HG03045 (cell line): Measurements from ENCODE around the gene THSD4.
A peak's percentile ranks its signal among the peaks of the same experiment; 100 is the strongest.

Experiments used
- ATAC-seq: cut with Tn5 transposase; IDR thresholded peaks from one replicate; pipeline ENCODE4 v1.9.1; 2021; ENCODE audit warnings: mild to moderate bottlenecking, moderate library complexity; ENCODE audit not compliant: unreplicated experiment

Gene THSD4

DNA sequence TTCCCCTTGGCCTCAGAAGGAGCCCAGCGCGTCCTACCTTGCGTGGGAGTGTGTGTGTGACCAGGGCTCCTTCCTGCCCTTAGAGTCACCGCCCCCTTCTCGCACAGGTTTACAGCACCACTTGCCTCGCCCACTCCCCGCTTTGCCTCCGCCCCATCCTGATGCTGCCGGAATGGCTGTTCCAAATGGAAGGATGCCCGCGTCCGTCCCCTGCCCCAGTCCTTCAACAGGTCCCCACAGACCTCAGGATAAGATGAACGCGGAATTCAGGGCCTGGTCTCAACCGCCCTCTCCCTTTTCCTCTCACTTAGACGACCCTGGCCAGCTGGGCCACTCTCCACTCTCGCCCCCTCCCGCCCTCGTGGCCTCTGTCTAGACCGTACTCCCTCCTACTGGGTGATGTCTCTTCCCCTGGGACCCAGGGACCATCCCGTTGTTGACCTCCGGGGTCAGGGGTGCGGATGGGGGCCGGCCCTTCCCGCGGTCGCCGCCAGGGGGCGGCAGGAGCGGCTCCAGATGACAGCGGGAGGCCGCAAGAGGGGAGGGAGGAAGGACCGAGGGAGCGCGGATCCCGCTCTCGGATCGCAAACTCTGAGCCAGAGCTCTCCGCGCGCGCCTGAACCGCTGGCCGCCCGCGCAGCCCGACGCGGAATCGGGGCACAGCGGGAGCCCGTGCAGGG lies at the start of gene THSD4:
Gene THSD4 (plus strand): TSS at position 585 of the 680 bp plus-strand sequence.
- peak; percentile 71 for ATAC-seq

DNA sequence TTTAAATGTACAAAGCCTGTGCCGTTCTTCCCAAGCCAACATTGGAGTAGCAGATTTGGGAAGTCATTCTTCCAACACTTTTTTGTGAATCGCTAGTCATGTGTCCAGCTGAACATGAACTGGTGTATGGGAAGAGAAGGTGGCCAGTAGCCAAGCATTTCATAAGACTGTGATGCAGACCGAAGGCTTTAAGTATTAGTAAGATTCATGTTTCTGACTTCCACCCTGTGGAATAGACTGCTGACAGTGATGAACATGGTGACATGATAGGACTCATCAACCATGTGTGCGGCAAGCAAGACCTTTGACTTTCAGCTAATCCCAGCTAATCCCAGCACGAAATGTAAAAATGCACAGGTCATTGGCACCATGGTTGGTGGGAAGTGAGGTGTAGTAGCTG lies 48.3 kb upstream of the THSD4 start:
- no peak for ATAC-seq

DNA sequence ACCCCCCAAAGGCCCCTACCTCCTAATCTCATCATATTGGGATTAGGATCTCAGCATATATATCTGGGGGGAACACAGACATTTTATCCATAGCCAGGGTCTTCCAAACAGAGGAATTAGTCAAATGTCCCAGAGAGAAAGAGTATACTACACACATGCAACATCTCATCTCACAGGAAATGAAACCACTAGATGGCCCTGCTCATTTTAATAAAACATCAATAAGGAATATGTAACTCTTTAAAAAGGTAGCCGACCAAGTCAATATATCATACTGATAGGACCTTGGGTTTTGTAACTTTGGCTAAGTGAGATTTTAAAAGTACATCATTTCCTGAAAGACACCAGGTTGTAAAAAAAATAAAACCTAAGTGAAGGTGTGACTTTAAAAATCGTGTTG lies 45.6 kb upstream of the THSD4 start:
- no peak for ATAC-seq

DNA sequence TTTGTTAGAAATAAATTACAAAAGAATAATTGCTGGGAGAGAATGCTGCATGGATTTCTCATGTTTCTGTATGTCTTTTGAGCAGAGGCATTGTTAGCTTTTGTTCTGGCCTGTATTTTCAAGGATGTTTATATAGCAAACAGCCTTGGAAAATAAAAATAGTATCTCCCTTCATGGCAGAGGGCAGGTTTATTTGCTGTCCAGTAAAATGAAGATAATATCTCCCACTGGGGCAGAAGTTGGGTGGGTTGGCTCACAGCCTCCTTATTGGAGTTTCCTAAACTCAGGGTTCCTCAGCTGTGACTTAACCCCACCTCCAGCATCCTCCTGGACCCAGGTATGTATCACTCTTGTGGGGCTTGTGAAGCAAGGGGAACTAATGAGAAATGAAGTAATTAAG lies 43.7 kb upstream of the THSD4 start:
- ATAC-seq: no peak

DNA sequence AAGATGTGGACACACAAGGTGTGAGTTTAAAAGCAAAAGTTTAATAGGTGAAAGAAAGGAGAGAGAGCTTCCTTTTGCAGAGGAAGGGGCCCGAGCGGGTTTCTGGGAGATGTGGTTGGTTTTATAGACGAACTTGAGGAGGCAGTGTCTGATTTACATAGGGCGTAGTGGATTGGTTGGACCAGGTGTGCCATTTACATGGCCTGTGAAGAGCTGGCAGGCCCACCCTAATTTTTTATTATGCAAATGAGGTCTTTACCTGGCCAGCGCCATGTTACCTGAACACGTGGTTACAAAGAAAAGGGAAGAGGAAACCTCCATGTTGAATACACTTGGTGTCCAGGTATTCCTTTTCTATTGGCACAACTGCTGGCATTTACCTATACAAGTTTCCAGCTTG lies 42.8 kb upstream of the THSD4 start:
- ATAC-seq: no peak

DNA sequence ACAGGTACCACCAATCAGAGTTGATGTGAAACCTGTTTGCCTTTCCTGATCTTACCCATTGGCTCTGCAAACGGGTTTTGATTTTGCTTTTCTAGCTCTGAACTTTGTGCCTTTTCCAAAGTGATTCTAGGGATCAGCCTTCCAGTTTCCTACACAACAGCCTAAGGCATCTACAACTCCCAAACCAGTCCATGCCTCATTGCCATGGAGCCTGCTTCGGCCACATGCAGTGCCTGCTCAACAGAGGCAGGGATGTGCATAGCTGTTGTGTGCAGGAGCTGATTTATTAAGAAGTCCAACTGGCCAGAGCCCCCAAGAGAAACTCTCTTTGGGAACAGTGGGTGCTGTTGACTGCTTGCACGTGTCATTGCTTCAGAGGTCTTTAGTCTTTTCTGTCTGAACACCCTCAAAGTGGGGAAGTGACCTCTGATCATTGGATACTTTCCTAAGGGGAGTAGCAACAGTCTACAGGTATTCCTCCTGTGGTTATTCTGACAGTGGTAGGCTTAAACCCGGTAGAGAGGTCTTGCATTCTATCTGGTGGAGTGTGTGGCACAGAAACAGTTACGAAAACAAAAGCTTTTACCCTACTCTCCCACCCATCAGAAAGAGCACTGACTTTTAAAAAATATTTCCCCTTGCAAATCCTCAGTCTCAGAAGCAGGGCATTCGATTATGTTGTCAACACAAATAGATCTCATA lies 36.6 kb upstream of the THSD4 start:
- no peak for ATAC-seq

DNA sequence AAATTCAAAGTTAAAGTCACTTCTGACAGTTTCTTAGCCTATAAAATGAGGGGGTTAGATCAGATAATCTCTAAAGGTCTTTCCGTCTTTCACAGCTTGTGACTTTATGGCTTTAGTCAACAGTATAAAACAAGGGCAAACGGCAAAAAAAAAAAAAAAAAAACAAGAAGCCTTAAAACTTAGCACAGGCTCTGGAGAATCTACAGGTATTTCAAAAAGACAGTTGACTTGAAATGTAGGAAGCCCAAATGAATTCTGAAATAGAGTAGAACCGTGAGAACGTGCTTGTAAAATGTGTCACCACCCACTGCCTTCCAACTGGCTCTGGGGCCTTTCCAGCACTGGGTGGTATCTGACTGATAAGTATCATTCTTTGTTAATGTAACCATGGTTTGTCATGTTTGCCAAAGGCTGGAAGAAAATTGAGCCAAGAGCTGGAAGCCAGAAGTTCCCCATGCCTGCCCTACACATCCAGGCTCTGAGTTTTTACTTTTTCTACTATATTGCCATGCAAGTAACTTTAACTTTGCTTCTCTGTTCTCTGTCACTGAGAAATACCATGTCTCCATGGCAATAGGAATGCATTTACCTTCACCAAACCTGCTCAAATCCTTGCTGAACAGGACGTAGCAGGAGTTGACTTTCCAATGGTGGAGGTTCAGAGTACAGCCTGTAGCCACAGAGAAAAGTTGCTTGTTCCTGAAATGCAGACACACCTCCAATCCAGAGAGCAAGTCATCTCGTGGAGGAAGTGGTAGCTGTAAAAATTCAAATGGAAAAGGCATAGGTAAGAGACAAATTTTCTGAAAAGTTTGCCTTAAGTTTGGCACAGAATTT lies 35.8 kb upstream of the THSD4 start:
- no peak for ATAC-seq

DNA sequence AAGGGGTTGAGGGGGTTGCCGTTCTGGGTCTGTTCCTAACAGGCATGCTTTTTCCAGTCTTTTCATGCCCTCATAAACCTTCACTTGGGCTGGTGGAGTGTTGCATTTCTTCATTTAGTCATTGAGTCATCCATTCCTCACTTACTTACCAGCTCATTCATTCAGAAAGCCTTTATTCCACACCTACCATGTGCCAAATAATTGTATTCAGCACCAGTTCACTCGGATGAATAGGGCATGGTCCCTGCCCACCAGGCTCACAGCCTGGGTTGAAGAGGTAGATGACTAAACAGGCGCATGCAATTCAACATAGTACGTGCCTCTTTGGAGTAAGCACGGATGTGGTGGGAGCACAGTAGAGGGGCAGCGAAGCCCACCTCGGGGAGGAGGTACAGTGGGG lies 35.1 kb upstream of the THSD4 start:
- ATAC-seq: no peak

DNA sequence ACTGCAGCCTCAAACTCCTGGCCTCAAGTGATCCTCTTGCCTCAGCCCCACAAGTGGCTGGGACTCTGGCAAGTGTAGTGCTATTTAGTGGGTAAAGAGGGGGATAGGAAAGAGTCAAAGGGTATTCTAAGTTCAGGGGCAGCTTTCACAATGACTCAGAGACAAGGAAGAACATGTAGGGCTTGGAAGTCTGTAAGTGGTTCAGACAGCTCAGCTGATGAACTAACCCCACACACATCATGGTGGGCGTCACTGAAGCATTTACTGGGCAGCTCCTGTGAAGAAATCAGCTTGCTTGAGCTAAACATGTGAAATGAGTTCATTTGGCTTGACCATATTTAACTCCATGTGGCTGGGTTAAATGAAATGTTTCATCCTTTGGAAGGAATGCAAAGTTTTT lies 34.6 kb upstream of the THSD4 start:
- ATAC-seq: no peak

DNA sequence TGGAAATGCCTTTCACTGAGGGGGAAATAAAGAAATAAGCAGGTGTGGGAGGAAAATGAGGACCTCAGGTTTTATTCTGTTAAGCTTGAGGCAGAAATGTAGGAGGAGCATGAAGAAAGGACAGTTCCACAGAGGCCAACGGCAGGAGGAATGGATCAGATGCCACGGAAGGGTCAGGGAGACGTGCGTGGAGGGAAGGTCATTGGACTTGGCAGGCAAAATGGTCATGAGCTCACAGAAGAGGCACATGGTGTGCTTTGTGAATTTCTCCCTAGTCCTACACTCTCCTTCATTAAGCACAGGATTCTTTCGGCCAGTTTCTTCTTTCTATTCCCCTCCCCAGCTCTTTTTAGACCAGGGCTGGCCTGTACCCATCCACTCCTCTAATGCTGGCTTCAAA lies 32.5 kb upstream of the THSD4 start:
- no peak for ATAC-seq

DNA sequence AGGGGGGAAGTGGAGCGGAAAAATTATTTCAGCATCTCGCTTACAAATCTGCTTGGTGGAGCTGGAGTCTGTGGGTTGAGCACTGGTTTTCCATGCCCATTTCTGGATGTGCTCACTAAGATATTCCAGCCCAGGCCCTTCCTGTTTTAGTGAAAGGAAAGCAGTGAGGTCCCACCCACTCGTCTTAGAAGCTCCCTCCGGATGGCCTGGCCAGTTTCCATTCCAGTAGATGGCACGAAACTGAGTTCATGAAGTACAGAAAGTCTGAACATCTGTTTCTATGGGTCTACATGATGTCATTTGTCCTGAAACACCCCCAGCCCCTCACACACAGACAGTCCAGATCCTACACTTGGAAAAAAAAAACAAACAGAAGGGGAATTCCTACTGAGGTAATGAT lies 31.9 kb upstream of the THSD4 start:
- no peak for ATAC-seq

DNA sequence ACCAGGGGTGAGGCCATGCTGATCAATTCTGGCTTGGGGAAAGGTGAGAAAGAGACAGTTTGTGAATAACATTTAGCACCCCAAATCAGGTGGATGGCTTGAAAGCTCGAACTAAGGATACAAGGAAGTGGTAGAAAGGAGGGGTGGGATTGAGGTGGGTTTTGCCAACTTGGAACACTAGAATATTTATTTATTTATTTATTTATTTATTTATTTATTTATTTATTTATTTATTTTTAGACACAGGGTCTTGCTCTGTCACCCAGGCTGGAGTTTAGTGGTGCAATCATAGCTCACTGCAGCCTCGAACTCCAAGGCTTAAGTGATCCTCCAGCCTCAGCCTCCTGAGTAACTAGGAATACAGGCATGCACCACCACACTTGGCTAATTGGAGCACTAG lies 31.0 kb upstream of the THSD4 start:
- ATAC-seq: no peak

DNA sequence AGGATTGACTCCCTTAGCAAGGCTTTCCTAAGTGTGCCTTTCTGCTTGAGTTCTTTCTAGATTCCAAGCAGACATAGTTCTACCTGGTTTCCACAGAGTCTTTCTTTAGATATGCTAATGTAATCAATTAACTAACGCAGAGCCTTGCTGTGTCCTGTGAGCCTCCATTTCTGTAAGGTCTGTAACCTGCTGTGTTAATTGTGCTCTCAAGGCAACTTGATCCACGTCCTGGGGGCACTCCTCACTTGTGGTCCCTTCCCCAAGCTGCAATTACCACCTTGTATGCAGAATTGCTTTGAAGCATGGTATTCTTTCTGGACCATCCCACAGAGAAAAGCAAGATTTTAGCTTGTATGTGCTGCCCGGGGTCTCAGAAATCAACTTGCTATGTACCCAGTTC lies 29.5 kb upstream of the THSD4 start:
- no peak for ATAC-seq

DNA sequence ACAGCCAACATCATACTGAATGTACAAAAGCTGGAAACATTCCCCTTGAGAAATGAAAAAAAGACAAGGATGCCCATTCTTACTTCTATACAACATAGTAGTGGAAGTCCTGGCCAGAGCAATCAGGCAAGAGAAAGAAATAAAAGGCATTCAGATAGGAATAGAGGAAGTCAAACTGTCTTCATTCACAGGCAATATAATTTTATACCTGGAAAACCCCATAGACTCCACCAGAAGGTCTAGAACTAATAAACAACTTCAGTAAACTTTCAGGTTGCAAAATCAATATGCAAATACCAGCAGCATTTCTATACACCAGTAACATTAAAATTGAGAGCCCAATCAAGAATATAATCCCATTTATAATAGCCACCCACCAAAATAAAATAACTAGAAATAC lies 27.1 kb upstream of the THSD4 start:
- ATAC-seq: no peak

DNA sequence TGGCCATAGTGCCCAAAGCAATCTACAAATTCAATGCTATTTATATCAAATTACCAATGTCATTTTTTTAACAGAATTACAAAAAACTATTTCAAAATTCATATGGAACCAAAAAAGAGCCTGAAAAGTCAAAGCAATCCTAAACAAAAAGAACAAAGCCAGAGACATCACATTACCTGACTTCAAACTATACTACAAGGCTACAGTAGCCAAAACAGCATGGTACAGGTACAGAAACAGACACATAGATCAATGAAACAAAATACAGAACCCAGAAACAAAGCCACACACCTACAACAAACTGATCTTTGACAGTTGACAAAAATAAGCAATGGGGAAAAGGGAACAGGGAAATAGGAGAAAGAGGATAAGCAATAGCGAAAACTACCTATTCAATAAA lies 26.6 kb upstream of the THSD4 start:
- ATAC-seq: no peak

DNA sequence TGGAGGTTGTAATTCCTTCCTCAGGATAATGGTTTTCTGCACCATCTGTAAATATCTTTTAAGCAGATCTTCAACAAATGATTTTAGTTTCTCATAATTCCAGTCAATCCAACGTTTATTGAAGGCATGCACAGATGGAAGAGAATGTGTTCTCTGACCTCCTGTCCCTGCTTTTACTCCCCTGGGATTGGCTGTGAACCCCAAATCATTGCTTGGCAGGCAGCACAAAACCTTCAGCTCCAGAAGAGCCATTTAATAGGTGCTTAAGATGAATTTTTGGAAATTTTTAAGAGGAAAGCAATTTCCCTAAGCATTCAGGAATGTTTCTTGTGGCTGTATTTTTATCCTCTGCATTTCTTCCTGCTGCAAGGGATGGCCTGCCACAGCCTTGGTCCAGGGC lies 25.5 kb upstream of the THSD4 start:
- ATAC-seq: no peak

DNA sequence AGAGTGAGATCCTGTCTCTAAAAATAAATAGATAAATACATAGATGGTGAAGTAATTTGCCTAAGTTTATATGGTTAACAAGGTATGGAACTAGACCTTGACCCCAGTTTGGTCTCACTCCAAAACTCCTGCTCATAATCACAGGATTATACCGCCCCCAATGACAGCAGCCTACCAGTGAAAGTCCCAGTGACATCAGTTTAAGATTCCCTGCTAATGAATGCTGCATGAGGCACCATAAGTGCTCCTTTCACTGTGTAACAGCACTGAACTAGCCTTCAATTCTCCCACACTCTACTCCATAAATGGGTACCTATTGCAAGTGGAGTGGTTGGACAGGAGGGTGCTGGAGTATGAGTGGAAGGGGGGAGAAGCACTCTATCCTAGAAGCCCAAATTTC lies 23.7 kb upstream of the THSD4 start:
- ATAC-seq: no peak

DNA sequence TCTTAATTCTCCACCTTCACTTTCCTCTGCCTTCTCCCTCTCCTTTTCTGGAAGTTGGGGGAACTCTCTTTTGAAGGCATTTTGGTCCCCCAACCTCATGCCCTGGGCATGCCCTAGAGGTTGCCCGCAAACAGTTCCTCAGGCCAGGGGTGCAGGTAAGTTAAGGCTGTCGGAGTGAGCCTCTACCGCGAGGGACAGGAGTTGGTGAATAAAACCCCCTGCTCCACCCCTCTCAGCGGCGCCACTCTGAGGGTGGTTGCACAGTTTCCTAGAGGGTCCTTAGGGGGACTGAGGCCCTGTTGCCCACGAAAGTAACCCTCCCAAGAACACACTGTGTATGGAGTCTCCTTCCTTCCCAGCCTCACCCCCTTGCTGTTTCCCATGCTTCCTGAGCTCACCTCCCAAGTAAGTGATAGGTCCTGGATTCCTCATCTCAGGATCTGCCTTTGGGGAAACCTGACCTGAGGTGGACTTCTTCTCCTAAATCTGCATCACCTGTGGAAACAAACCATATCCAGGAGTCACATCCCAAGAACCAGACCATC lies 23.1 kb upstream of the THSD4 start:
- ATAC-seq: no peak

DNA sequence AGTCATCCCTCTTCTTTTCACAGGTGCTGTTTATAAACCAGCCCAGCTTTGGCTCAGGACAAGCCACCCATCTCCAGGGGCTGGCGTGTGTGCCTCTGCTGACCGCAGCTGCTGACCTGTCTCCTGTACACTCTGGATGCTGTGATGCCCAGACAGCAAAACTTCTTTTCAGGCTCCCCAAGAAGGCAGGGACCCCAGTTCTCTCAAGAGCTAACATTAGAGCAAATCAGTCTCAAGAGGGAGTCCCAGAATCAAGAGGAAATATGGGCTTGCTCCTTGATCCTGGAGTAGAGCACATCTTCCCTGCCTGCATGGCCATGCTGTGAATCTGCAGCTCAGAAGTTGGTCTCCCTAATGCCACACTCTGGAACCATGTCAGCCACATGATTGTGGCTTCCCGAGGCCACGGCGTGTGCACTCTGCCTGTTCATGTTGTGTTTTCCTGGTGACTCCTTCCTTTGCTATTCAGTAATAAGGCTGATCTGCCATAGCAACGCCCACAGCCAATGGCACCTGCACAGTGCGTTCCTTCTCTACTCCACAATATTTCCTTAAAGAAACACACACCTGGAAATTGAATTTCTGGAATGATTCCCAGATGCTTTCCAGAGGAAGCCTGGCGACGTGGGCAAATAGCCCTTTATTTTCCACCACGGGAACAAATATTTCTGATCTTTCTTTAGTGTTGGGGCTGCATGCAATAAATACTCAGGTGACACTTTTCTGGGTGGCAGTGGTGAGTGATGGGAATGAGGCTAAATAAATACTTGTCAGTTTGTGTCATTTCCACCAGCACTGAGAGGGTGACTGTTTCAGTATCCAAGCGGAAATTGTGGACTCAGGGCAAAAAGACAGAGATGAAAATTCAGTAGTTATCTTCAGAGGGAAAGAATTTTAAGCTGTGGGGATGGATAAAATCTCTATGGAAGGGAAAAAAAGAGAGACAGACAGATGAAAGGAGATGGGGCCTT lies 21.9 kb upstream of the THSD4 start:
- ATAC-seq: no peak

DNA sequence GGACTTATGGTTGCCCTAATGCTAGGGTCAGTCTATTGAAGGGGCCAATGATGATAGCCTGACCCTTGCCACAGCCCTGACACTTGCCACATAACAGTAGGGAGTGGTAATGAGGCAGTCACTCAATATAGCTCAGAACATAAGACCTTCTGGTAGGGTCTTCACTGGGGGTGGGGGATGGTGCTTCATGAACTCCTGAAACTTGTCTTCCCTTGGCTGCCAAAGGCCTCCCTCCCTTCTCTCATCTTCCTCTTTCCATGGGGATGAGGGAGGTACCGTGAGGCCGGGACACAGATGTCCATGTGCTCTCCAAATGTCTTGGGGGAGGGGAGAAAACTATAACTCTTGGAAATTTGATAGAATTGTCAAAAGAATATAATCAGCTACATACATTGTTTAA lies 21.1 kb upstream of the THSD4 start:
- no peak for ATAC-seq

DNA sequence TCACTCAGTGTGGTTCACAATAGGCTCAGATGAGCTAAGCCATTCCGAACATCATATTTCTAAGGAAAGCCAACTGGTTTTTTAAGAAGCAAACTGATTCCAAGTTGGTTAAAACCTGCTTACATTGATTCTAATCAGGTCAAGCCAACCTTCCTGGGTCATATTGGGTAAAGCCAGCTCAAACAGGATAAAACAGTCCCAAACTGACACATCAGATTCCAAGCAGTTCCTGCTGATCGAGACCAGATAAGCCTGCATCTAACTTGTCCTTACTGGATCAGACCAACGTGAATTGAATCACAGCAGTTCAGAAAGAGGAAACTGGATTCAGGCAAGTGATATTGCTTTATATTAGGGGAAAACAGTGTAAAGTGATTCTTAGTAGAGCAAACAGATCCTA lies 18.6 kb upstream of the THSD4 start:
- no peak for ATAC-seq
